ENCODE measurements around the gene SH3RF1.

The SH3RF1 gene

DNA sequence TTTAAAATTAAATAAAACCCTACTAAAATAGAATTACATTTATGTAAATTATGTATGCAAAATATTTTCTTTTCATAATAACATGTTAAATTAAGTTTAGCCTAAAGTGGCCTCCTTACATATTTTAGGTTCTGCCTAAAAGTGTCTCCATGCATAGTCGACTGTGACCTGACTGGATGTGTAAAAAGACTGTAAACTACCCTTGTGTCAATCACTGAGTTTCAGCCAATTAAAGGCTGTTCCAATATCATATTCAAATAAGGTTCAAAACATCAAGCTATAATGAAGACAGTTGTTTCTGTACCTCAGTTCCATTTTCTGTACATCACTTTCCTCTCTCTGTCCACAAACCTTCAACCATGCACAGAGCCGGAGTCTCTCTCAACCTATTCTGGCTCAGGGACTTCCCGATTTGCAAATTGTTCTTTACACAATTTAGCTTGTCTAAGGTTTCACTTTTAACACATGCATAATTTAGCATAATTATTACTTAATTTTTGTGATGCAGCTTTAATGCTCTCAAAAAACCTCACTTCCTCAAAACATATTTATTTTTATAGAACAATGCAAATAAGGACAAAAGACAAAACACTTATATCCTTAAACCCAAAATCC lies 60.1 kb downstream of the SH3RF1 start:
- no peak overlapping the region for H2AFZ ChIP-seq (ENCODE audit: low read length)
- H3K36me3 ChIP-seq (replicated peaks in 1 of 2; ENCODE audit: control insufficient read depth in 2 of 2, insufficient read depth in 2 of 2, low read length in 2 of 2) = peaks cover 2 to 18% of the 10 kb centered on the region in 2 donors
- H3K9me3 ChIP-seq (replicated peaks in 1 of 2; ENCODE audit: control insufficient read depth in 2 of 2, insufficient read depth in 1 of 2, low read depth in 1 of 2, low read length in 2 of 2) = peaks cover 2 to 47% of the 10 kb centered on the region in 2 donors
- no peak overlapping the region for H2AK5ac ChIP-seq (ENCODE audit: low read depth, low read length)
- H3K9ac ChIP-seq (ENCODE audit: low read depth, low read length, poor library complexity) = no peak overlapping the region
- no CpG with 5 or more reads among the region's 3 CpGs for WGBS, 2 donors (ENCODE audit: extremely low coverage in 2 of 2, insufficient read length in 2 of 2, insufficient replicate concordance in 1 of 2)
- peaks cover 13 to 20% of the 10 kb centered on the region in 2 donors for H3K4me1 ChIP-seq (ENCODE audit: control insufficient read depth in 2 of 2, insufficient read depth in 1 of 2, low read depth in 1 of 2, low read length in 2 of 2)
- H3K18ac ChIP-seq (ENCODE audit: low read length) = no peak overlapping the region
- H2BK5ac ChIP-seq (ENCODE audit: low read length) = no peak overlapping the region
- no peak overlapping the region for H3K14ac ChIP-seq (ENCODE audit: low read length)
- H4K8ac ChIP-seq (ENCODE audit: low read depth, low read length) = no peak overlapping the region
- no peak overlapping the region for H3K4ac ChIP-seq (ENCODE audit: low read length)
- H3K4me2 ChIP-seq (ENCODE audit: insufficient read depth, low read length, poor library complexity, severe bottlenecking) = no peak overlapping the region
- no peak for DNase-seq (ENCODE audit: low spot score)
- no peak overlapping the region for H2BK120ac ChIP-seq (ENCODE audit: low read depth, low read length)
- no peak overlapping the region for H2BK15ac ChIP-seq (ENCODE audit: low read length)
- H4K91ac ChIP-seq (ENCODE audit: low read depth, low read length, poor library complexity) = no peak overlapping the region
- no peak overlapping the region for H3K4me3 ChIP-seq (ENCODE audit: low read length in 2 of 2)
- H3K27ac ChIP-seq (replicated peaks; ENCODE audit: low read length) = no peak overlapping the region
- no peaks in the 10 kb centered on the region for H3K79me1 ChIP-seq (ENCODE audit: low read depth, low read length)
- no peak overlapping the region for H3K23ac ChIP-seq (ENCODE audit: low read depth, low read length, poor library complexity)
- peaks cover 0 to 2% (median 0%) of the 10 kb centered on the region in 3 experiments for H3K27me3 ChIP-seq (ENCODE audit: control insufficient read depth in 3 of 3, insufficient read depth in 3 of 3, low read depth in 1 of 3, low read length in 3 of 3)
- H2BK12ac ChIP-seq (ENCODE audit: low read length) = no peak overlapping the region

DNA sequence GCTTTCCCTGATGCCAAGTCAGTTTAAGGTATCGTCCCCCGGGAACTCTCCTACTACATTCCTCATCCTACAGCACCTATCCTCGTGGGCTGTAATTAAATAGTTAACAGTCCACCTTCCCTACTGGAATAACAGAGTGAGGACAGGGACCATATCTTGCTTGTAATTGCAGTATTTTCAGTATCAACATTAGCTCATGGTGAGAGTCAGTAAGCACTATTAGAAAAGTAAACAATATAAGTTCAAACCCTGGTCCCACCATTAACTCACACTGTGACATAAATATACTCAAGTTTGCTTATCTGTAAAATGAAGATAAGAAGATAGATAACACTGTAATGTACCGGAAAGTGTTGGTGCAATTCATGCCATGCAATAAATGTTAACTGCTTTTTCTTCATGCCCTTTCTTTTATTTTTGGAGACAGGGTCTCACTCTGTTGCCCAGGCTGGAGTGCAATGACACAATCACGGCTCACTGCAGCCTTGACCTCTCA lies 61.3 kb downstream of the SH3RF1 start:
- no peak overlapping the region for H4K8ac ChIP-seq (ENCODE audit: low read depth, low read length)
- WGBS, 2 donors (ENCODE audit: extremely low coverage in 2 of 2, insufficient read length in 2 of 2, insufficient replicate concordance in 1 of 2) = no CpG with 5 or more reads among the region's 5 CpGs
- no peak overlapping the region for H3K9ac ChIP-seq (ENCODE audit: low read depth, low read length, poor library complexity)
- no peak overlapping the region for H3K4me2 ChIP-seq (ENCODE audit: insufficient read depth, low read length, poor library complexity, severe bottlenecking)
- no peak overlapping the region for H3K23ac ChIP-seq (ENCODE audit: low read depth, low read length, poor library complexity)
- no peak overlapping the region for H3K4me3 ChIP-seq (ENCODE audit: low read length in 2 of 2)
- no peak overlapping the region for H3K14ac ChIP-seq (ENCODE audit: low read length)
- H3K79me1 ChIP-seq (ENCODE audit: low read depth, low read length) = no peaks in the 10 kb centered on the region
- peaks cover 2 to 8% of the 10 kb centered on the region in 2 donors for H3K36me3 ChIP-seq (replicated peaks in 1 of 2; ENCODE audit: control insufficient read depth in 2 of 2, insufficient read depth in 2 of 2, low read length in 2 of 2)
- no peak overlapping the region for H4K91ac ChIP-seq (ENCODE audit: low read depth, low read length, poor library complexity)
- H2BK12ac ChIP-seq (ENCODE audit: low read length) = no peak overlapping the region
- H2AK5ac ChIP-seq (ENCODE audit: low read depth, low read length) = no peak overlapping the region
- H3K27ac ChIP-seq (replicated peaks; ENCODE audit: low read length) = peak overlapping the region; percentile 94
- H2BK15ac ChIP-seq (ENCODE audit: low read length) = no peak overlapping the region
- no peak overlapping the region for H2AFZ ChIP-seq (ENCODE audit: low read length)
- peaks cover 2 to 35% of the 10 kb centered on the region in 2 donors for H3K9me3 ChIP-seq (replicated peaks in 1 of 2; ENCODE audit: control insufficient read depth in 2 of 2, insufficient read depth in 1 of 2, low read depth in 1 of 2, low read length in 2 of 2)
- H2BK120ac ChIP-seq (ENCODE audit: low read depth, low read length) = no peak overlapping the region
- H3K27me3 ChIP-seq (ENCODE audit: control insufficient read depth in 3 of 3, insufficient read depth in 3 of 3, low read depth in 1 of 3, low read length in 3 of 3) = peaks cover 0 to 2% (median 0%) of the 10 kb centered on the region in 3 experiments
- no peak overlapping the region for H2BK5ac ChIP-seq (ENCODE audit: low read length)
- no peak for DNase-seq (ENCODE audit: low spot score)
- no peak overlapping the region for H3K4ac ChIP-seq (ENCODE audit: low read length)
- peaks cover 15 to 20% of the 10 kb centered on the region in 2 donors for H3K4me1 ChIP-seq (ENCODE audit: control insufficient read depth in 2 of 2, insufficient read depth in 1 of 2, low read depth in 1 of 2, low read length in 2 of 2)
- H3K18ac ChIP-seq (ENCODE audit: low read length) = no peak overlapping the region

DNA sequence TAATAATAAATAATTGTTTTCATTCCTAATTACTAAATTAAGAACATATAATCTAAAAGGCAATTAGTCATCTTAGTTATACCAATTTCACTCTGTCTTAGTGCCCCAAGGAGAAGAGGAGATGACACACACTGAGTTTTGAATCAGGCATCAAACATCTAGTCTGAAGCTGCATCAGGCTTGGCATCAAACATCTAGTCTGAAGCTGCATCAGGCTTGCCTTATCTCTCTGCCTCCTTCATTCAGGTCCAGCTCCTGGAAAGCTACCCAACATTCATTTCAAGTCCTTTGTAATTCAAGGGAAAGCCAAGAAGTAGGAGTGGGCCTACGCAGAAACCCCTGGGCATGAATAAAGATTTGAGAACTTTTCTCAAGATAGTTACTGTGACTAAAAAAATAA lies 62.2 kb downstream of the SH3RF1 start:
- DNase-seq (ENCODE audit: low spot score) = no peak
- Histone ChIP-seq H3K14ac (ENCODE audit: low read length) (no peak overlapping the region), H2BK120ac (ENCODE audit: low read depth, low read length) (no peak overlapping the region), H4K8ac (ENCODE audit: low read depth, low read length) (no peak overlapping the region), H3K18ac (ENCODE audit: low read length) (no peak overlapping the region), H3K4ac (ENCODE audit: low read length) (no peak overlapping the region), H3K4me3 (ENCODE audit: low read length in 2 of 2) (no peak overlapping the region), H3K23ac (ENCODE audit: low read depth, low read length, poor library complexity) (no peak overlapping the region), H3K4me1 (ENCODE audit: control insufficient read depth in 2 of 2, insufficient read depth in 1 of 2, low read depth in 1 of 2, low read length in 2 of 2) (peaks cover 15 to 20% of the 10 kb centered on the region in 2 donors), H3K27ac (replicated peaks; ENCODE audit: low read length) (peak overlapping the region; percentile 94), H2BK12ac (ENCODE audit: low read length) (no peak overlapping the region), H4K91ac (ENCODE audit: low read depth, low read length, poor library complexity) (no peak overlapping the region), H2BK15ac (ENCODE audit: low read length) (no peak overlapping the region), H3K4me2 (ENCODE audit: insufficient read depth, low read length, poor library complexity, severe bottlenecking) (no peak overlapping the region), H2BK5ac (ENCODE audit: low read length) (no peak overlapping the region), H3K36me3 (replicated peaks in 1 of 2; ENCODE audit: control insufficient read depth in 2 of 2, insufficient read depth in 2 of 2, low read length in 2 of 2) (peaks cover 0 to 7% of the 10 kb centered on the region in 2 donors), H3K9me3 (replicated peaks in 1 of 2; ENCODE audit: control insufficient read depth in 2 of 2, insufficient read depth in 1 of 2, low read depth in 1 of 2, low read length in 2 of 2) (peaks cover 0 to 26% of the 10 kb centered on the region in 2 donors), H3K27me3 (ENCODE audit: control insufficient read depth in 3 of 3, insufficient read depth in 3 of 3, low read depth in 1 of 3, low read length in 3 of 3) (no peaks in the 10 kb centered on the region), H3K9ac (ENCODE audit: low read depth, low read length, poor library complexity) (no peak overlapping the region), H3K79me1 (ENCODE audit: low read depth, low read length) (no peaks in the 10 kb centered on the region), H2AFZ (ENCODE audit: low read length) (no peak overlapping the region), H2AK5ac (ENCODE audit: low read depth, low read length) (no peak overlapping the region)
- WGBS, 2 donors (ENCODE audit: extremely low coverage in 2 of 2, insufficient read length in 2 of 2, insufficient replicate concordance in 1 of 2) = no CpG with 5 or more reads among the region's 1 CpG

DNA sequence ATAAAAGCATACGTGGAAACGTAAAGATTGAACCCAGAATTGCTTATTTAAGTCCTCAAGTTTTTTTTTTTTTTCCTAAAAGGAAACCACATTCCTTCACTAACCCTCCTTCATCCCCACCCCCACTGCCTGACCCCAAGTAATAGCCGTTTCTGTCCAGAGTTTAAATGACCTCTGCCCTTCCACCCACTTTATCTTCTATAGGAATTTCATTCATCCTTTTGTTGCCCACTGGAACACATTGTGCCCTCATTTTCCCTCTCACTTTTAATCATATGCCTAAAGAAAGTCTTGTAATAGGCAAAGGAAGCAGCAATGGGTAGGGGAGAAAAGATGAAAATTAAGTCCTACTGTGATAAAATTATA lies 62.7 kb downstream of the SH3RF1 start:
- no peak overlapping the region for H2BK5ac ChIP-seq (ENCODE audit: low read length)
- H2BK12ac ChIP-seq (ENCODE audit: low read length) = no peak overlapping the region
- H3K36me3 ChIP-seq (replicated peaks in 1 of 2; ENCODE audit: control insufficient read depth in 2 of 2, insufficient read depth in 2 of 2, low read length in 2 of 2) = peaks cover 0 to 6% of the 10 kb centered on the region in 2 donors
- H3K27ac ChIP-seq (replicated peaks; ENCODE audit: low read length) = peak overlapping the region; percentile 80
- peak overlapping the region; percentile 32 for H3K4me2 ChIP-seq (ENCODE audit: insufficient read depth, low read length, poor library complexity, severe bottlenecking)
- no peak overlapping the region for H3K18ac ChIP-seq (ENCODE audit: low read length)
- H4K91ac ChIP-seq (ENCODE audit: low read depth, low read length, poor library complexity) = no peak overlapping the region
- no peak overlapping the region for H2AFZ ChIP-seq (ENCODE audit: low read length)
- DNase-seq (ENCODE audit: low spot score) = peak; percentile 73
- H3K79me1 ChIP-seq (ENCODE audit: low read depth, low read length) = no peaks in the 10 kb centered on the region
- H3K23ac ChIP-seq (ENCODE audit: low read depth, low read length, poor library complexity) = no peak overlapping the region
- no peak overlapping the region for H3K9ac ChIP-seq (ENCODE audit: low read depth, low read length, poor library complexity)
- H3K4ac ChIP-seq (ENCODE audit: low read length) = no peak overlapping the region
- no peak overlapping the region for H2AK5ac ChIP-seq (ENCODE audit: low read depth, low read length)
- no CpG with 5 or more reads among the region's 3 CpGs for whole genome bisulfite sequencing, 2 donors (ENCODE audit: extremely low coverage in 2 of 2, insufficient read length in 2 of 2, insufficient replicate concordance in 1 of 2)
- H2BK120ac ChIP-seq (ENCODE audit: low read depth, low read length) = no peak overlapping the region
- no peak overlapping the region for H4K8ac ChIP-seq (ENCODE audit: low read depth, low read length)
- H3K9me3 ChIP-seq (replicated peaks in 1 of 2; ENCODE audit: control insufficient read depth in 2 of 2, insufficient read depth in 1 of 2, low read depth in 1 of 2, low read length in 2 of 2) = peaks cover 0 to 21% of the 10 kb centered on the region in 2 donors
- H3K4me3 ChIP-seq (ENCODE audit: low read length in 2 of 2) = no peak overlapping the region
- H3K4me1 ChIP-seq (ENCODE audit: control insufficient read depth in 2 of 2, insufficient read depth in 1 of 2, low read depth in 1 of 2, low read length in 2 of 2) = peaks cover 15 to 20% of the 10 kb centered on the region in 2 donors
- H3K27me3 ChIP-seq (ENCODE audit: control insufficient read depth in 3 of 3, insufficient read depth in 3 of 3, low read depth in 1 of 3, low read length in 3 of 3) = no peaks in the 10 kb centered on the region
- H3K14ac ChIP-seq (ENCODE audit: low read length) = no peak overlapping the region
- H2BK15ac ChIP-seq (ENCODE audit: low read length) = no peak overlapping the region
